ENCODE results near the gene ATP2A2.

GRCh38 chr12:110373425-110373824, 92.4 kb downstream of the ATP2A2 start:
- TF ChIP-seq, protein P1, sequence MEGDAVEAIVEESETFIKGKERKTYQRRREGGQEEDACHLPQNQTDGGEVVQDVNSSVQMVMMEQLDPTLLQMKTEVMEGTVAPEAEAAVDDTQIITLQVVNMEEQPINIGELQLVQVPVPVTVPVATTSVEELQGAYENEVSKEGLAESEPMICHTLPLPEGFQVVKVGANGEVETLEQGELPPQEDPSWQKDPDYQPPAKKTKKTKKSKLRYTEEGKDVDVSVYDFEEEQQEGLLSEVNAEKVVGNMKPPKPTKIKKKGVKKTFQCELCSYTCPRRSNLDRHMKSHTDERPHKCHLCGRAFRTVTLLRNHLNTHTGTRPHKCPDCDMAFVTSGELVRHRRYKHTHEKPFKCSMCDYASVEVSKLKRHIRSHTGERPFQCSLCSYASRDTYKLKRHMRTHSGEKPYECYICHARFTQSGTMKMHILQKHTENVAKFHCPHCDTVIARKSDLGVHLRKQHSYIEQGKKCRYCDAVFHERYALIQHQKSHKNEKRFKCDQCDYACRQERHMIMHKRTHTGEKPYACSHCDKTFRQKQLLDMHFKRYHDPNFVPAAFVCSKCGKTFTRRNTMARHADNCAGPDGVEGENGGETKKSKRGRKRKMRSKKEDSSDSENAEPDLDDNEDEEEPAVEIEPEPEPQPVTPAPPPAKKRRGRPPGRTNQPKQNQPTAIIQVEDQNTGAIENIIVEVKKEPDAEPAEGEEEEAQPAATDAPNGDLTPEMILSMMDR (IDR thresholded peaks at IDR 0.05): no peak
- TF ChIP-seq POLR2A (IDR thresholded peaks at IDR 0.05): no peak

Measured in body of pancreas (tissue), 4 donors.